KMS-11 (cell line): ENCODE data around the gene FGGY.

Experiments
- H2AFZ ChIP-seq: fragments of 200-600 bp; sonication (generic); 2 replicates; pipeline ENCODE4 v1.6.1; 2016; ENCODE audit warnings: antibody characterized with exemption, mixed run types, low read depth
- H3K27ac ChIP-seq: fragments of 200-600 bp; sonication (generic); 2 replicates; pipeline ENCODE4 v1.6.1; 2016; ENCODE audit warnings: mild to moderate bottlenecking, mixed run types
- H3K27me3 ChIP-seq: fragments of 200-600 bp; sonication (generic); 2 replicates; pipeline ENCODE4 v1.6.1; 2017; ENCODE audit warnings: mild to moderate bottlenecking, low read depth, mixed run types, moderate library complexity; ENCODE audit not compliant: insufficient read depth
- H3K36me3 ChIP-seq: fragments of 200-600 bp; sonication (generic); 2 replicates; pipeline ENCODE4 v1.6.1; 2017; ENCODE audit warnings: mild to moderate bottlenecking, mixed run types; ENCODE audit not compliant: insufficient read depth
- H3K4me1 ChIP-seq: fragments of 200-600 bp; sonication (generic); 2 replicates; pipeline ENCODE4 v1.6.1; 2016; ENCODE audit warnings: mild to moderate bottlenecking, low read depth, mixed run types; ENCODE audit not compliant: poor library complexity, severe bottlenecking
- H3K4me2 ChIP-seq: fragments of 200-600 bp; sonication (generic); 2 replicates; pipeline ENCODE4 v1.7.0; 2016; ENCODE audit warnings: mild to moderate bottlenecking, mixed run types
- H3K4me3 ChIP-seq: fragments of 200-600 bp; sonication (generic); IDR thresholded peaks from 2 replicates; pipeline ENCODE4 v1.6.1; 2017; ENCODE audit warnings: low read depth, low read length, mixed read lengths; ENCODE audit not compliant: insufficient read depth
- H3K79me2 ChIP-seq: fragments of 200-600 bp; sonication (generic); 2 replicates; pipeline ENCODE4 v1.6.1; 2016; ENCODE audit warnings: low read depth, mixed run types; ENCODE audit not compliant: insufficient read depth
- H3K9ac ChIP-seq: fragments of 200-600 bp; sonication (generic); 2 replicates; pipeline ENCODE4 v1.6.1; 2016; ENCODE audit warnings: mild to moderate bottlenecking, mixed run types
- H4K20me1 ChIP-seq: fragments of 200-600 bp; sonication (generic); 2 replicates; pipeline ENCODE4 v1.6.1; 2016; ENCODE audit warnings: mild to moderate bottlenecking, mixed run types; ENCODE audit not compliant: insufficient read depth
- CTCF ChIP-seq: fragments of 200-600 bp; sonication (generic); conservative IDR thresholded peaks from 2 replicates; pipeline ENCODE4 v1.6.1; 2017; ENCODE audit warnings: low read depth, mild to moderate bottlenecking, antibody characterized with exemption, low read length, moderate library complexity, mixed read lengths

FGGY gene

GRCh38 chr1:59390307-59390706, 93.4 kb downstream of the FGGY start:
- no peak overlapping the region for H3K4me2 ChIP-seq
- no peak overlapping the region for H3K4me3 ChIP-seq
- no peaks in the 10 kb centered on the region for H4K20me1 ChIP-seq
- no peak overlapping the region for H3K9ac ChIP-seq
- no peak overlapping the region for H2AFZ ChIP-seq
- TF ChIP-seq CTCF: no peak
- H3K36me3 ChIP-seq: no peaks in the 10 kb centered on the region
- H3K79me2 ChIP-seq: no peaks in the 10 kb centered on the region
- H3K27me3 ChIP-seq: no peaks in the 10 kb centered on the region
- H3K4me1 ChIP-seq: no peaks in the 10 kb centered on the region
- no peak overlapping the region for H3K27ac ChIP-seq

GRCh38 chr1:59391212-59392179, 94.6 kb downstream of the FGGY start:
- Histone ChIP-seq H3K4me2 (no peak overlapping the region), H3K79me2 (no peaks in the 10 kb centered on the region), H2AFZ (no peak overlapping the region), H3K4me3 (no peak overlapping the region), H3K27ac (no peak overlapping the region), H3K36me3 (no peaks in the 10 kb centered on the region), H3K27me3 (no peaks in the 10 kb centered on the region), H3K9ac (no peak overlapping the region), H4K20me1 (no peaks in the 10 kb centered on the region), H3K4me1 (no peaks in the 10 kb centered on the region)
- TF ChIP-seq CTCF: no peak

- Histone ChIP-seq H3K27me3 (no peaks in the 10 kb centered on the region), H3K36me3 (no peaks in the 10 kb centered on the region), H3K79me2 (no peaks in the 10 kb centered on the region), H3K4me3 (no peak overlapping the region), H3K9ac (no peak overlapping the region), H4K20me1 (no peaks in the 10 kb centered on the region), H3K4me1 (no peaks in the 10 kb centered on the region), H3K4me2 (no peak overlapping the region), H2AFZ (no peak overlapping the region), H3K27ac (no peak overlapping the region)
- TF ChIP-seq CTCF: no peak
Observed at GRCh38 chr1:59393211-59394180, 96.6 kb downstream of the FGGY start.

- no peaks in the 10 kb centered on the region for H3K4me1 ChIP-seq
- H2AFZ ChIP-seq: no peak overlapping the region
- no peak overlapping the region for H3K9ac ChIP-seq
- H3K79me2 ChIP-seq: no peaks in the 10 kb centered on the region
- no peak overlapping the region for H3K4me3 ChIP-seq
- no peaks in the 10 kb centered on the region for H4K20me1 ChIP-seq
- H3K4me2 ChIP-seq: no peak overlapping the region
- TF ChIP-seq CTCF: no peak
- no peak overlapping the region for H3K27ac ChIP-seq
- H3K27me3 ChIP-seq: no peaks in the 10 kb centered on the region
- H3K36me3 ChIP-seq: no peaks in the 10 kb centered on the region
Observed at GRCh38 chr1:59394706-59395425, 98.0 kb downstream of the FGGY start.
